GM06990 (cell line): ENCODE results near the gene SSTR1.

ENCODE experiments used
- DNase-seq: peaks from one replicate; pipeline ENCODE4 v3.0.0-alpha.2; 2011; ENCODE audit not compliant: insufficient read length; ENCODE audit errors: extremely low read depth
- H3K27me3 ChIP-seq: replicated peaks from 2 replicates; pipeline ENCODE4 v1.6.0; 2011; ENCODE audit warnings: low read length; ENCODE audit not compliant: control insufficient read depth, insufficient read depth
- H3K36me3 ChIP-seq: 2 replicates; pipeline ENCODE4 v1.5.1; 2011; ENCODE audit warnings: low read length; ENCODE audit not compliant: control insufficient read depth, insufficient read depth
- H3K4me3 ChIP-seq: replicated peaks from 2 replicates; pipeline ENCODE4 v1.5.1; 2011; ENCODE audit warnings: low read depth, mild to moderate bottlenecking, control low read depth, low read length
- CTCF ChIP-seq: IDR thresholded peaks from 2 replicates; pipeline ENCODE4 v1.5.1; 2011; ENCODE audit warnings: low read length, control low read depth, mild to moderate bottlenecking, inconsistent platforms; ENCODE audit not compliant: insufficient read depth, poor library complexity, severe bottlenecking

Gene SSTR1

GRCh38 chr14:38199076-38199475 is 8.6 kb upstream of the SSTR1 start:
- Histone ChIP-seq H3K27me3 (no peaks in the 10 kb centered on the region), H3K36me3 (no peaks in the 10 kb centered on the region), H3K4me3 (no peak overlapping the region)
- no peak for TF ChIP-seq CTCF
- DNase-seq: no peak

- Histone ChIP-seq H3K4me3 (no peak overlapping the region), H3K36me3 (no peaks in the 10 kb centered on the region), H3K27me3 (no peaks in the 10 kb centered on the region)
- TF ChIP-seq CTCF: no peak
- DNase-seq: no peak
Observed at GRCh38 chr14:38199739-38200138, 8.0 kb upstream of the SSTR1 start.

- Histone ChIP-seq H3K27me3 (no peaks in the 10 kb centered on the region), H3K4me3 (no peak overlapping the region), H3K36me3 (no peaks in the 10 kb centered on the region)
- no peak for DNase-seq
- TF ChIP-seq CTCF: no peak
Observed at GRCh38 chr14:38201137-38201828, 6.4 kb upstream of the SSTR1 start.

GRCh38 chr14:38202444-38203191 is 5.1 kb upstream of the SSTR1 start:
- H3K27me3 ChIP-seq: no peaks in the 10 kb centered on the region
- no peak overlapping the region for H3K4me3 ChIP-seq
- no peaks in the 10 kb centered on the region for H3K36me3 ChIP-seq
- no peak for DNase-seq
- no peak for TF ChIP-seq CTCF

- Histone ChIP-seq H3K27me3 (no peaks in the 10 kb centered on the region), H3K36me3 (no peaks in the 10 kb centered on the region), H3K4me3 (no peak overlapping the region)
- no peak for DNase-seq
- no peak for TF ChIP-seq CTCF
Observed at GRCh38 chr14:38203929-38204718, 3.6 kb upstream of the SSTR1 start.
